Mesendoderm (in vitro differentiated cells): ENCODE measurements around the gene CBFA2T3.
A peak's percentile ranks its signal among the peaks of the same experiment; 100 is the strongest.

ENCODE experiments used
- DNase-seq: peaks from one replicate; pipeline ENCODE4 v3.0.0; 2013
- H2AK5ac ChIP-seq: 2 replicates; pipeline ENCODE4 v1.6.1; 2013; ENCODE audit warnings: low read length, inconsistent platforms
- H2BK120ac ChIP-seq: 2 replicates; pipeline ENCODE4 v1.6.1; 2013; ENCODE audit warnings: low read depth, mild to moderate bottlenecking, low read length, moderate library complexity, mixed read lengths
- H2BK15ac ChIP-seq: replicated peaks from 2 replicates; pipeline ENCODE4 v1.6.1; 2013; ENCODE audit warnings: low read depth, mild to moderate bottlenecking, moderate library complexity
- H2BK5ac ChIP-seq: 2 replicates; pipeline ENCODE4 v1.6.1; 2013; ENCODE audit warnings: low read length, inconsistent platforms
- H3K18ac ChIP-seq: 2 replicates; pipeline ENCODE4 v1.6.1; 2013; ENCODE audit warnings: mild to moderate bottlenecking, low read length, mixed read lengths
- H3K23ac ChIP-seq: one replicate; pipeline ENCODE4 v1.6.1; 2013; ENCODE audit warnings: low read length
- H3K27ac ChIP-seq: 2 replicates; pipeline ENCODE4 v1.5.1; 2013; ENCODE audit warnings: low read depth, mild to moderate bottlenecking, inconsistent platforms, low read length, moderate library complexity
- H3K27me3 ChIP-seq: 2 replicates; pipeline ENCODE4 v1.6.1; 2013; ENCODE audit warnings: low read length, control low read depth, mild to moderate bottlenecking, inconsistent platforms; ENCODE audit not compliant: insufficient read depth, poor library complexity
- H3K36me3 ChIP-seq: 2 replicates; pipeline ENCODE4 v1.6.1; 2013; ENCODE audit warnings: low read length, inconsistent platforms; ENCODE audit not compliant: control insufficient read depth, insufficient read depth
- H3K4ac ChIP-seq: one replicate; pipeline ENCODE4 v1.6.1; 2013; ENCODE audit warnings: low read depth, mild to moderate bottlenecking, low read length, moderate library complexity
- H3K4me1 ChIP-seq: 2 replicates; pipeline ENCODE4 v1.6.1; 2013; ENCODE audit warnings: low read depth, low read length, inconsistent platforms; ENCODE audit not compliant: control insufficient read depth
- H3K4me2 ChIP-seq: 2 replicates; pipeline ENCODE4 v1.6.1; 2013; ENCODE audit warnings: low read length
- H3K4me3 ChIP-seq: 2 replicates; pipeline ENCODE4 v1.5.1; 2013; ENCODE audit warnings: mild to moderate bottlenecking, low read length
- H3K56ac ChIP-seq: one replicate; pipeline ENCODE4 v1.6.1; 2013; ENCODE audit warnings: low read length
- H3K79me1 ChIP-seq: 2 replicates; pipeline ENCODE4 v1.6.1; 2013; ENCODE audit warnings: low read length, inconsistent platforms
- H3K79me2 ChIP-seq: 2 replicates; pipeline ENCODE4 v1.6.1; 2013; ENCODE audit warnings: mild to moderate bottlenecking, low read length; ENCODE audit not compliant: control insufficient read depth, insufficient read depth
- H3K9ac ChIP-seq: 2 replicates; pipeline ENCODE4 v1.6.1; 2013; ENCODE audit warnings: low read length, inconsistent platforms
- H4K5ac ChIP-seq: one replicate; pipeline ENCODE4 v1.6.1; 2013; ENCODE audit warnings: low read length
- H4K8ac ChIP-seq: one replicate; pipeline ENCODE4 v1.6.1; 2013; ENCODE audit warnings: low read depth, mild to moderate bottlenecking, control low read depth, low read length, moderate library complexity
- WGBS: extraction: QIAGEN DNeasy Blood & Tissue Kit; methylation state at CpG from one replicate; pipeline ENCODE4 v1.1.7; 2013; ENCODE audit warnings: low lambda C conversion rate, missing lambda C conversion rate; ENCODE audit not compliant: insufficient coverage; ENCODE audit errors: extremely low coverage; 5-methylcytosine and 5-hydroxymethylcytosine counted together

CBFA2T3 gene

GRCh38 chr16:88927661-88928060 lies 49.3 kb downstream of the CBFA2T3 start:
- no peak overlapping the region for H3K4ac ChIP-seq
- no peak overlapping the region for H3K23ac ChIP-seq
- H4K5ac ChIP-seq: no peak overlapping the region
- no peak overlapping the region for H3K4me3 ChIP-seq
- no peak overlapping the region for H3K56ac ChIP-seq
- no peaks in the 10 kb centered on the region for H3K79me2 ChIP-seq
- H3K27ac ChIP-seq: no peak overlapping the region
- no peaks in the 10 kb centered on the region for H3K79me1 ChIP-seq
- H3K4me2 ChIP-seq: no peak overlapping the region
- H2BK120ac ChIP-seq: no peak overlapping the region
- no peak for DNase-seq
- no peak overlapping the region for H3K9ac ChIP-seq
- no peak overlapping the region for H4K8ac ChIP-seq
- H2BK15ac ChIP-seq: no peak overlapping the region
- no peaks in the 10 kb centered on the region for H3K4me1 ChIP-seq
- no peaks in the 10 kb centered on the region for H3K36me3 ChIP-seq
- no peak overlapping the region for H2BK5ac ChIP-seq
- H2AK5ac ChIP-seq: no peak overlapping the region
- H3K27me3 ChIP-seq: no peaks in the 10 kb centered on the region
- no peak overlapping the region for H3K18ac ChIP-seq
- WGBS: no CpG with 5 or more reads among the region's 26 CpGs

GRCh38 chr16:88927010-88927409 lies 50.0 kb downstream of the CBFA2T3 start:
- no peak overlapping the region for H2AK5ac ChIP-seq
- H3K56ac ChIP-seq: no peak overlapping the region
- H3K4me1 ChIP-seq: no peaks in the 10 kb centered on the region
- no peaks in the 10 kb centered on the region for H3K79me1 ChIP-seq
- no CpG with 5 or more reads among the region's 21 CpGs for WGBS
- no peak for DNase-seq
- no peak overlapping the region for H3K4me3 ChIP-seq
- H4K5ac ChIP-seq: no peak overlapping the region
- no peaks in the 10 kb centered on the region for H3K36me3 ChIP-seq
- no peak overlapping the region for H3K4me2 ChIP-seq
- H3K9ac ChIP-seq: no peak overlapping the region
- H3K23ac ChIP-seq: no peak overlapping the region
- no peak overlapping the region for H4K8ac ChIP-seq
- no peaks in the 10 kb centered on the region for H3K79me2 ChIP-seq
- H2BK15ac ChIP-seq: no peak overlapping the region
- H2BK120ac ChIP-seq: no peak overlapping the region
- no peaks in the 10 kb centered on the region for H3K27me3 ChIP-seq
- H3K27ac ChIP-seq: no peak overlapping the region
- no peak overlapping the region for H3K18ac ChIP-seq
- no peak overlapping the region for H3K4ac ChIP-seq
- no peak overlapping the region for H2BK5ac ChIP-seq

GRCh38 chr16:88926374-88926990 lies 50.5 kb downstream of the CBFA2T3 start:
- Histone ChIP-seq H4K8ac (no peak overlapping the region), H3K79me2 (no peaks in the 10 kb centered on the region), H4K5ac (no peak overlapping the region), H2BK15ac (no peak overlapping the region), H2BK120ac (no peak overlapping the region), H2BK5ac (no peak overlapping the region), H3K36me3 (no peaks in the 10 kb centered on the region), H3K79me1 (no peaks in the 10 kb centered on the region), H3K4me2 (no peak overlapping the region), H3K4me1 (no peaks in the 10 kb centered on the region), H3K27me3 (no peaks in the 10 kb centered on the region), H3K23ac (no peak overlapping the region), H3K18ac (no peak overlapping the region), H2AK5ac (no peak overlapping the region), H3K56ac (no peak overlapping the region), H3K4me3 (no peak overlapping the region), H3K9ac (no peak overlapping the region), H3K27ac (no peak overlapping the region), H3K4ac (no peak overlapping the region)
- peak; percentile 68 for DNase-seq
- no CpG with 5 or more reads among the region's 27 CpGs for WGBS

- Histone ChIP-seq H2BK120ac (no peak overlapping the region), H3K56ac (no peak overlapping the region), H3K27ac (no peak overlapping the region), H3K4me1 (no peaks in the 10 kb centered on the region), H3K36me3 (no peaks in the 10 kb centered on the region), H4K8ac (no peak overlapping the region), H3K27me3 (no peaks in the 10 kb centered on the region), H3K79me2 (no peaks in the 10 kb centered on the region), H4K5ac (no peak overlapping the region), H2BK5ac (no peak overlapping the region), H2AK5ac (no peak overlapping the region), H3K4me2 (no peak overlapping the region), H3K23ac (no peak overlapping the region), H2BK15ac (no peak overlapping the region), H3K9ac (no peak overlapping the region), H3K4me3 (no peak overlapping the region), H3K79me1 (no peaks in the 10 kb centered on the region), H3K4ac (no peak overlapping the region), H3K18ac (no peak overlapping the region)
- DNase-seq: no peak
- WGBS: no CpG with 5 or more reads among the region's 16 CpGs
Measured at GRCh38 chr16:88925540-88925887, 51.5 kb downstream of the CBFA2T3 start.

- H3K18ac ChIP-seq: no peak overlapping the region
- H3K4me2 ChIP-seq: no peak overlapping the region
- no peak overlapping the region for H3K9ac ChIP-seq
- H3K36me3 ChIP-seq: no peaks in the 10 kb centered on the region
- no peak overlapping the region for H3K27ac ChIP-seq
- H3K56ac ChIP-seq: peak overlapping the region; percentile 7
- H3K79me1 ChIP-seq: no peaks in the 10 kb centered on the region
- H2BK120ac ChIP-seq: no peak overlapping the region
- H2AK5ac ChIP-seq: no peak overlapping the region
- no peaks in the 10 kb centered on the region for H3K4me1 ChIP-seq
- peak; percentile 89 for DNase-seq
- H4K8ac ChIP-seq: no peak overlapping the region
- no peak overlapping the region for H3K23ac ChIP-seq
- no CpG with 5 or more reads among the region's 30 CpGs for WGBS
- no peak overlapping the region for H3K4me3 ChIP-seq
- H3K27me3 ChIP-seq: no peaks in the 10 kb centered on the region
- no peak overlapping the region for H3K4ac ChIP-seq
- H2BK5ac ChIP-seq: no peak overlapping the region
- no peak overlapping the region for H4K5ac ChIP-seq
- H2BK15ac ChIP-seq: no peak overlapping the region
- no peaks in the 10 kb centered on the region for H3K79me2 ChIP-seq
Measured at GRCh38 chr16:88924834-88925539, 52.0 kb downstream of the CBFA2T3 start.
